Subcutaneous abdominal adipose tissue (tissue), 5 donors: ENCODE data around the gene FMNL3.
A peak's percentile ranks its signal among the peaks of the same experiment; 100 is the strongest.

Source experiments
- H3K27ac ChIP-seq: one replicate; pipeline ENCODE4 v1.7.0; 2013; ENCODE audit warnings: low read depth, mild to moderate bottlenecking, inconsistent platforms, low read length, moderate library complexity
- H3K27me3 ChIP-seq, 5 donors: one replicate each; pipeline ENCODE4 v1.7.0; 2013; ENCODE audit warnings: low read length in 5 of 5, inconsistent platforms in 1 of 5; ENCODE audit not compliant: control insufficient read depth in 5 of 5, insufficient read depth in 4 of 5
- H3K36me3 ChIP-seq, 5 donors: one replicate each; pipeline ENCODE4 v1.7.0; 2013; ENCODE audit warnings: low read length in 5 of 5; ENCODE audit not compliant: control insufficient read depth in 5 of 5, insufficient read depth in 5 of 5
- H3K4me1 ChIP-seq, 5 donors: one replicate each; pipeline ENCODE4 v1.7.0; 2013; ENCODE audit warnings: low read length in 5 of 5, mild to moderate bottlenecking in 3 of 5, moderate library complexity in 1 of 5; ENCODE audit not compliant: control insufficient read depth in 5 of 5, insufficient read depth in 5 of 5
- H3K4me3 ChIP-seq, 5 donors: one replicate each; pipeline ENCODE4 v1.7.0; 2013; ENCODE audit warnings: low read length in 5 of 5, low read depth in 1 of 5
- H3K9ac ChIP-seq, 5 donors: one replicate each; pipeline ENCODE4 v1.7.0; 2013; ENCODE audit warnings: low read length in 5 of 5, mild to moderate bottlenecking in 4 of 5, moderate library complexity in 3 of 5
- H3K9me3 ChIP-seq, 5 donors: one replicate each; pipeline ENCODE4 v1.7.0; 2013; ENCODE audit warnings: low read length in 5 of 5; ENCODE audit not compliant: control insufficient read depth in 5 of 5
- donor health status: healthy.
- donor health status: healthy.
- donor health status: healthy.
- donor health status: healthy.
- donor health status: healthy.

The FMNL3 gene

DNA sequence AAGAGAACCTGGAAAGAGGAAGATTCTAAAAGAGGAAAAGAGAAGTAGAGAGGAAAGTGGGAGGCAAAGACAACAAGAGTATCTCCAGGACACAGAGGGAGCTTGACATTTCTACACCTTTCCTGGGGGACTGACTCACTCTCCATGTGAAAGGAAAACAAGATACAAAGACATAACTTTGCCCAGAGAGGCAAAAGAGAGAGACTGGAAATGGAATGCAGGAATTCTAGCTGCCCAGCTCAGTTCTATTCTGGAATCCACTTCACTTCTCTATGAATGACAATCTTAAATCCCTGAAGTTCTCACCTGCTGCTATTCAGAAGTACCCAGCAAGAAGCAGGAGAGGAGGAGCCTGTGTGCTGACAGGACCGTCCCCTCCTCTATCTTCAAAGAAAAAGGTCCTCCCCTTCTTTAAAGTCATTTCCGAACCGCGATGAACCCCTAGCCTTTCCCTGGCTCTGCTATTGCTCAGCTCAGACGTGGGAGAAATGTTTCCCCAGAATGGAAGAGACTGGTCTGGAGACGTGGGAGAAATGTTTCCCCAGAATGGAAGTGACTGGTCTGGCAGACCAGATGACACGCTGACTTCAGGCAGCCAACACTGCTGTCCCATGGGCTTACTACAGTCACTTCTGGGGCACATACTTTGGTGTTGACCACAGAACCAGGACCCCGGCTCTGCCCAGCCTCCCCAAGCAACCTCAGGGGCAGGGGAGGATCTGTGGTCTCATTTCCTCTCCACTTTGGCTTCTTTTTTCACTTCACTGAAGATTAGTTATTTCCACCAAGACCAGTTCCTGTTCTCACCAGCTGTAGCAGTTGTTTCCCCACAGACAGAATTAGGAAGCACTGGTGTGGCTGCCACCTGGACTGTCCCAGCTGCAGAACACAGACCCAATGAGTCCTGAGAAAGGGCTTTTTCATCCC lies 8.3 kb downstream of the FMNL3 start:
- H3K4me1 ChIP-seq = peaks cover 17 to 66% (median 35%) of the 10 kb centered on the region in 5 donors
- H3K4me3 ChIP-seq = peak overlapping the region in 2 of 5 donors; percentile 32 to 40
- H3K9ac ChIP-seq = peak overlapping the region in 4 of 5 donors; percentile 1 to 48 (median 26)

DNA sequence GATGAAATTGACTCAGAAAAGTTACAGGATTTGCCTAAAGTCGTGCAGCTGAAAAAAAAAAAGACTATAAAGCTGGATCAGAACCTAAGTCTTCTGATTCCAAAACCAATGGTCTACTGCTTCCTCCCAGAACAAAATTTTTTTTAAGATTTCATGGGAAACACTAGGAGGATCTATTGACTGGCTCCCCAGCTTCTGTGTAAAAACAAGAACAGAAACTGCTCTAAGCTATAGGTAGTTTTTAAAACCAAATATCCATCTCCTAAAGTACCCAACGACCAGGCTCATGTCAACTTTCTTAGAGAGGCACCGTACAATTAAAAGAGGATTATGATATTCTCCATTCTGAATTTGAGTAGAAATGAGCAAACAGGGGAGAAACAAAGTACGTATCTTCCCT lies 9.4 kb downstream of the FMNL3 start:
- Histone ChIP-seq H3K36me3 (no peaks in the 10 kb centered on the region), H3K9ac (no peak overlapping the region), H3K27ac (no peak overlapping the region), H3K27me3 (peaks cover 0 to 4% (median 0%) of the 10 kb centered on the region in 5 donors), H3K4me3 (no peak overlapping the region), H3K9me3 (no peaks in the 10 kb centered on the region), H3K4me1 (peaks cover 8 to 59% (median 27%) of the 10 kb centered on the region in 5 donors)

More for the DNA sequence above, 8.3 kb downstream of the FMNL3 start:
- H3K27ac ChIP-seq = peak overlapping the region; percentile 70
- peaks cover 0 to 4% (median 0%) of the 10 kb centered on the region in 5 donors for H3K27me3 ChIP-seq
- H3K9me3 ChIP-seq = no peaks in the 10 kb centered on the region
- H3K36me3 ChIP-seq = no peaks in the 10 kb centered on the region

DNA sequence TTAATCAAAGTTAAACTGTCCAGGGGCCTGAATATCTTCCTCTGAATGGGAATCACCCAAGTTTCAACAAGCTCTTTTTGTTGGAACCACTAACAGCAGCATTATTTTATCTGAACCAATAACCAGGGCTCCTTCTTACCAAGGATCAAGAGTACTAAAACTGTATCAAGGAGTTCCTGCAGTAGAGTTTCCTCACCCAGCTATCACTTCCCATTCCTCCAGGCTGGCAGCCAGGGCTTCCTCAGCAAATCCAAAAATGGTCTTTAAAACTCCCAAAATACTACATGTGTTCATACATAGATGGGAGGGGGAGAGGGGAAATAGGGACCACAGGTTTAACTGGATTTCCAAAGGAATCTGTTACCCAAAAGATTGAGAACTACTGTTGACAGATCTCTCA lies 10.5 kb downstream of the FMNL3 start:
- H3K9ac ChIP-seq = no peak overlapping the region
- H3K27me3 ChIP-seq = peaks cover 0 to 4% (median 0%) of the 10 kb centered on the region in 5 donors
- no peaks in the 10 kb centered on the region for H3K36me3 ChIP-seq
- no peak overlapping the region for H3K4me3 ChIP-seq
- H3K27ac ChIP-seq = no peak overlapping the region
- peaks cover 7 to 50% (median 23%) of the 10 kb centered on the region in 5 donors for H3K4me1 ChIP-seq
- H3K9me3 ChIP-seq = no peaks in the 10 kb centered on the region

DNA sequence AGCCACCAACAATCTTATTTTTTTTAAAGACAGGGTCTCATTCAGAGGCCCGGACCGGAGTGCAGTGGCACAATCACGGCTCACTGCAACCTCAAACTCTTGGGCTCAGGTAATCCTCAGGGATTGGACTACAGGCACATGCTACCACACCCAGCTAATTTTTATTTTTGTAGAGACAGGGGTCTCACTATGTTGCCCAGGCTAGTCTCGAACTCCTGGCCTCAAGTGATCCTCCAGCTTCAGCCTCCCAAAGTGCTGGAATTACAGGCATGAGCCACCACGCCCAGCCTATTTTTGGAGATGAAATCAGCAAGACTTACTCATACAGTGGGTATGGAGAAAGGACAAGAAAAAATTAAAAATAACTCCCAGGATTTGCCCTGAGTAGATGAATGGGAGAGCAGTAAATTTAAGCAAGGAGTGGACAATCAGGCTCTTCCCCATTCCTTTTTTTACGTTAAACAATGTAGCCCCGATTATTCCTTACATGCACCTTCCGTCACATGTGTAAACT lies 13.2 kb downstream of the FMNL3 start:
- Histone ChIP-seq H3K4me1 (peaks cover 3 to 53% (median 22%) of the 10 kb centered on the region in 5 donors), H3K9ac (no peak overlapping the region), H3K36me3 (no peaks in the 10 kb centered on the region), H3K27me3 (peaks cover 0 to 3% (median 0%) of the 10 kb centered on the region in 5 donors), H3K9me3 (no peaks in the 10 kb centered on the region), H3K27ac (no peak overlapping the region), H3K4me3 (no peak overlapping the region)

DNA sequence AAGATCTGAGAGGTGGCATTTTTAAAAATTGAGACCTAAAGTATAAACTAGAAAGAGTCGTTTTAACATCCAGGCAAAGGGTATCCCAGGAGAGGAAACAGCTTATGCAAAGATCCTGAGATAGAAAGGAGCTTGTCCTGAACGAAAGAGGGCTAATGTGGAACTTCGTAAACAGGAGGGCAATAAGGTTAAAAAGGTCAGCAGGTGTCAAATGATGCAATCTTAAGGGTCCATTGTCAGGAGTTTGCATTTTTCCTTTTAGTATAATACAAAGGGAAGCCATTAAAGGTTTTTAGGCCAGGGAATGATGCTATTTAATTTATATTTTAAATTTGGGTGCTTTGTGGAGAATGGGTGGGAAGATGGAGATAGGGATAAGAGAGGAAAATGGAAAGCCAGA lies 14.4 kb downstream of the FMNL3 start:
- H3K36me3 ChIP-seq = no peaks in the 10 kb centered on the region
- no peak overlapping the region for H3K27ac ChIP-seq
- H3K9ac ChIP-seq = no peak overlapping the region
- peaks cover 0 to 48% (median 12%) of the 10 kb centered on the region in 5 donors for H3K4me1 ChIP-seq
- H3K9me3 ChIP-seq = no peaks in the 10 kb centered on the region
- H3K4me3 ChIP-seq = no peak overlapping the region
- no peaks in the 10 kb centered on the region for H3K27me3 ChIP-seq

DNA sequence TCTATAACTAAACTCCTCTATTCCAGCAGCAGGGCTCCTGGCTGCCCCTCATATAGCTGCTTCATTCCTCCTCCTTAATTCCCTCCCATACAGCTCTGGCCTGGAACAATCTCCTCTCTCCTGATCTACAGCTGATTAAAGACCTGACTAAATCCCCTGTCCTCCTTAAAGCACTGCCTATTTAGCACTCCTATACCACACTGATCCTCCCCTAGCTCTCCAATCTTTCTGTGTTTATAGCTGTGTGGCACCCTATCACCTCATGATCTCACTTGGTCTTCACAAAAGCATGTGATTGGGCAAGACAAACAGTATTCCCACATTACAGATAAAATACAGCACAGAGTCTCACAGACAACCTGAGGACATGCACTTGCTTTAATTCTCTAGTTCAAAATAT lies 17.4 kb downstream of the FMNL3 start:
- no peak overlapping the region for H3K9ac ChIP-seq
- no peaks in the 10 kb centered on the region for H3K9me3 ChIP-seq
- peaks cover 0 to 34% (median 3%) of the 10 kb centered on the region in 5 donors for H3K4me1 ChIP-seq
- no peak overlapping the region for H3K4me3 ChIP-seq
- H3K27ac ChIP-seq = no peak overlapping the region
- H3K36me3 ChIP-seq = no peaks in the 10 kb centered on the region
- no peaks in the 10 kb centered on the region for H3K27me3 ChIP-seq

DNA sequence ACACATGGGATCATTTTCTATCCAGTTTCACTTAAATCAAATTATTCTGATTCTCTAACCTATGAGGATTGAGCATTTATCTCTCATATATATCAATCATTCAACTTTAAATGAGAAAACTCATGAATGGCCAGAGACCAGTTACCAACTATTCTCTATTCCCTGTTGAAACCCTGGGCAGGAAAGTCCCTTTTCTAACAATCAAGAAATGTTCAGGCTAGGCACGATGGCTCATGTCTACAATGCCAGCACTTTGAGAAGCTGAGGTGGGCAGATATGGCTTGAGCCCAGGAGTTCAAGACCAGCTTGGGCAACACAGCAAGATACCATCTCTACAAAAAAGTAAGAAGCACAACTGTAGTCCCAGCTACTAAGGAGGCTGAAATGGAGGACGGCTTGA lies 18.0 kb downstream of the FMNL3 start:
- Histone ChIP-seq H3K36me3 (no peaks in the 10 kb centered on the region), H3K4me3 (no peak overlapping the region), H3K9ac (no peak overlapping the region), H3K4me1 (peaks cover 0 to 39% (median 3%) of the 10 kb centered on the region in 5 donors), H3K27ac (no peak overlapping the region), H3K9me3 (no peaks in the 10 kb centered on the region), H3K27me3 (no peaks in the 10 kb centered on the region)

DNA sequence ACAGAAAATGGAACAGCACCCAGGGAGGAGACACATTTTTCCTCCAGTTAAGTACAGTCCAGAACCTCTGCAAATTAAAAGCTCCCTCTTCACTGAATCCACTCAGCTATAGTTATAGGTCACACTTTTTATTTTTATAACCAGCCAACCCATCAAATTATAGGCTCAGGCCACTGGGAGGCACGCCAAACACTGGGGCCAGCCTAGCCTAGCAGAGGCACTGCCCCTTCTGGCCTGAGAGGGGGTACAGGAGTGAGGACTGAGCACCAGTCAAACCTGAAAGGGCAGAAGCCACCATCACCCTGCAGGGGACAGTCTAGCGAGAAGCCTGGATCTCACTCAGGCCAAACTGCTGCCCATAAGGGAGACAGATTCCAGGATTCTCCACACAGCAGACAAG lies 19.3 kb downstream of the FMNL3 start:
- Histone ChIP-seq H3K36me3 (no peaks in the 10 kb centered on the region), H3K9ac (no peak overlapping the region), H3K4me1 (peaks cover 0 to 47% (median 3%) of the 10 kb centered on the region in 5 donors), H3K27ac (no peak overlapping the region), H3K4me3 (no peak overlapping the region), H3K27me3 (no peaks in the 10 kb centered on the region), H3K9me3 (no peaks in the 10 kb centered on the region)

DNA sequence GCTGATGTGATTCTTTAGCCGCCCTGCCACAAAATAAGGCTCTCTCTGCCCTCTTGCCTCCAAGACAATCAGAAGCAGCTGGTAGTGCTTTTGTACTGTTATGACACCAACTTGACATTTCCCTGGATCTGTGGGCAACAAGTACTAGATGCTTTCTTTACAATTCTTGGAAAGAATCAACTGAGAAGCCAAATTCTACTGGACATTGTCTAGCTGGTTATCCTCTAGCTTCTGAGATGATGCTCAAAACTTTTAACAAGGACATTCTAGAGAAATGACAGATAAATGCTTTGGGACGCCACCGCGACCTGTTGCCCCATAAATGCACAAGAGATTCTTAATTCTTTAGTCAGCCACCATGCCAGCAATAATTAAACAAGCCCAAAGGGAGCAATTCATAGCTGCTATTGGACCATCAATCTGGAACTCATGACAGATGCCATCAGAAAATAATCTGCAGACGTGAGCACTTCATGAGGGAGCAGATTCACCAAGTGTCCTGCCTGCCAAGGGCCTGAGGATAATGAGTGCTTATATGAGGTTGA lies 22.8 kb downstream of the FMNL3 start:
- H3K4me1 ChIP-seq = peaks cover 0 to 36% (median 0%) of the 10 kb centered on the region in 5 donors

More for the DNA sequence above, 22.8 kb downstream of the FMNL3 start:
- Histone ChIP-seq H3K36me3 (no peaks in the 10 kb centered on the region), H3K27me3 (no peaks in the 10 kb centered on the region), H3K9me3 (no peaks in the 10 kb centered on the region), H3K4me3 (no peak overlapping the region), H3K27ac (no peak overlapping the region), H3K9ac (peak overlapping the region in 1 of 5 donors; percentile 45)
